Measurements from ENCODE around the gene ADAT2.

Gene ADAT2

GRCh38 chr6:143397227-143398222 is 53.0 kb downstream of the ADAT2 start:
- no peak for DNase-seq (ENCODE audit: low spot score)

- no peak for DNase-seq (ENCODE audit: low spot score)
These were observed 53.8 kb downstream of the ADAT2 start for GRCh38 chr6:143396497-143397226.

- no peak for DNase-seq (ENCODE audit: low spot score)
These were observed 54.8 kb downstream of the ADAT2 start for GRCh38 chr6:143395699-143396098.

GRCh38 chr6:143394389-143394788 is 56.1 kb downstream of the ADAT2 start:
- no peak for DNase-seq (ENCODE audit: low spot score)

GRCh38 chr6:143390278-143390677 is 60.2 kb downstream of the ADAT2 start:
- DNase-seq (ENCODE audit: low spot score), result no peak

- no peak for DNase-seq (ENCODE audit: low spot score)
These were observed 64.9 kb downstream of the ADAT2 start for GRCh38 chr6:143385636-143386035.

- DNase-seq (ENCODE audit: low spot score), result no peak
These were observed 73.6 kb downstream of the ADAT2 start for GRCh38 chr6:143376861-143377260.

GRCh38 chr6:143376375-143376774 is 74.1 kb downstream of the ADAT2 start:
- no peak for DNase-seq (ENCODE audit: low spot score)

- DNase-seq (ENCODE audit: low spot score), result no peak
These were observed 75.4 kb downstream of the ADAT2 start for GRCh38 chr6:143375022-143375585.

- no peak for DNase-seq (ENCODE audit: low spot score)
These were observed 76.5 kb downstream of the ADAT2 start for GRCh38 chr6:143374014-143374413.

All from hematopoietic multipotent progenitor cell treated with erythropoietin and hydrocortisone succinate and interleukin-3 and kit ligand, for 17 days (in vitro differentiated cells).